Measurements from ENCODE around the gene MGAT5. TPM values are rescaled to one million over a fixed set of nuclear protein-coding genes. Genes with fewer than 3 reads are reported as not detected.

MGAT5 gene
- polyA plus RNA-seq, 1 donor, result 46.5 TPM

- DNase-seq, result no peak
These were observed 50.7 kb downstream of the MGAT5 start for GRCh38 chr2:134304394-134305108.

GRCh38 chr2:134305109-134305491 lies 51.2 kb downstream of the MGAT5 start:
- no peak for DNase-seq

DNA sequence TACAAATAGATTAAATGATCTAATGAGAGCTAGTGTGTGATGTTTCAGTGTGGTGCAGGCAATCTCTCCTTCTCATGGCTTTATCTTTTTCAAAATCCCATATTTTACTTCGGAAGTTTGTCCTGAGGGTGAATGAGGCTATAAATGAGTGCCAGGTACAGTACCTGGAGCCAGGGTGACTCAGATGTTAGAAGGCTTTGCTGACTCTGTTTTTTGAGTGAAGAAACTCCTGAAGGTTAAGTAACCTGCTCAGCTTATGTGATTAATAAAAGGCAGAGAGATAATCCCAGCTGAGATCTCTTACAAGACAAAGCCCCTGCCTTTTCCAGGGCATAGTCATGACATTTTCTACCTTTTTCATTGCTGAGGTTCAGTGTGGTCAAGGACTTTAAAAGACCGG lies 52.6 kb downstream of the MGAT5 start:
- DNase-seq, result no peak

DNA sequence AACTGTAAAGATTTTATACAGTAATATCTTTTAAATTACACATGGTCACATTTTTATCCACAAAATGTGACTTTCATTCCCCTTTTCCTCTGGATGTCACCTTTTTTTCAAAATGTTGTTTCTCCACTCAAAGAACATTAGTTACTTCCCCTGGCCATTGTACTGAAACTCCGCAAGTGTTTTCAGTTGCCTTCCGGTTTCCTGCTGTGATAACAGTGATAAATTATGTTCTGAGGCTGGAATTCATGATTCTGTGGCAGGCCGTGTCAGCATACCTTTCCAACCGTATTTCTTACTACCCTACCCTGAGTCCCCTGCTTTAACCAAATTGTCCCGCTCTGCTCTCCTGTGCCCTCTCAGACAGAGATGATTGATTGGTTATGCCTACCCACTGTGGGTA lies 53.5 kb downstream of the MGAT5 start:
- DNase-seq, result no peak

- no peak for DNase-seq
These were observed 54.9 kb downstream of the MGAT5 start for GRCh38 chr2:134308474-134309385.

- DNase-seq, result no peak
These were observed 56.5 kb downstream of the MGAT5 start for GRCh38 chr2:134310107-134311079.

GRCh38 chr2:134312482-134312881 lies 58.6 kb downstream of the MGAT5 start:
- DNase-seq, result no peak

GRCh38 chr2:134314202-134314601 lies 60.3 kb downstream of the MGAT5 start:
- no peak for DNase-seq

DNA sequence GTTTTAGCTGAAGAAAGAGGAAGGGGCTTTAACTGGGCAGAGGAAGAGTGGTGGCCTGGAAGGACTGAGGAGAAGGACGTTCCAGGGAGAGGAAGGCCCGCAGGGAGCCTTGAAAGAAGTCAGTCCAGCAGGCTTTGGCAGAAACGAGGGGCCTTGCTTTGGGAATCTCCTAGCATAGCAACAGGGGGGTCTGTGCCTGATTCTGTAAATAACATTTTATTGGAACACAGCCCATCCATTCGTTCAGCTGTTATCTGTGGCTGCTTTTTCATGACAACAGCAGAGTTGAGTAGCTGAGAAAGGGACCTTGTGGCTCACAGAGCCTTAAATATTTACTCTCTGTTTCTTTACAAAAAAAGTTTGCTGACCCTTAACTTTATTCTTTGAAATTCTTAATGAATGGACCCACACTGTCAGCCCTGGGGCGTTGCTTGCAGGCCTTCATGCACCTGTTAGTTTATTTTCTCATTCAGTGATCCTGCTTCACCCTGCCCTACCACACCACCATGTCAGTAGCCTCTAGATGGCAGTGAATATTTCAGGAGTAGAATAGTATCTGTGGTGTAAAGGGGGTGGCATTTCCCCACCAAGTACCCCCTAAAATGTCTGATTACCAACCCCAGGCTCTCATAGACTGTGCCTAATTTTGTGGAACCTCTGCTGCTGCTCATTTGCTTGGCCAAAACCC lies 61.0 kb downstream of the MGAT5 start:
- DNase-seq, result no peak

- DNase-seq, result no peak
These were observed 61.6 kb downstream of the MGAT5 start for GRCh38 chr2:134315471-134315870.

GRCh38 chr2:134319596-134320254 lies 65.9 kb downstream of the MGAT5 start:
- no peak for DNase-seq

GRCh38 chr2:134320930-134321329 lies 67.1 kb downstream of the MGAT5 start:
- DNase-seq, result no peak

GRCh38 chr2:134323777-134324176 lies 69.9 kb downstream of the MGAT5 start:
- DNase-seq, result no peak

GRCh38 chr2:134324430-134324829 lies 70.6 kb downstream of the MGAT5 start:
- DNase-seq, result no peak

- no peak for DNase-seq
These were observed 71.1 kb downstream of the MGAT5 start for GRCh38 chr2:134324947-134325346.

- DNase-seq, result no peak
These were observed 71.8 kb downstream of the MGAT5 start for GRCh38 chr2:134325696-134326095.

DNA sequence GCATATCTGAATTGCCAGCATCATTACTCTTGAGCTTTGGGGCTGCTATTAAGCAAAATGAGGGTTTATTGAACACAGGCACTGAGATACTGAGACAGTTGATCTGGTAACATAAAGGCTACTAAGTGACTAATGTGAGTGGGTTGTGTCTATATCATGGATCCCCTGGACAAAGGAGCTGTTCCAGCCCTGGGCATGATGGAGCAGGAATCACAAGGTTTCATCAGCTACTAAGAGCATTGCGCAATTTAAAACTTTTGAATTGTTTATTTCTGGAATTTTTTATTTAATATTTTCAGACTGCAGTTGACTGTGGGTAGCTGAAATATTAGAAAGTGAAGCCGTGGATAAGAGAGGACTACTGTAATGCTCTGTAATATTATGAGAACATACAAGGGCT lies 73.5 kb downstream of the MGAT5 start:
- no peak for DNase-seq

DNA sequence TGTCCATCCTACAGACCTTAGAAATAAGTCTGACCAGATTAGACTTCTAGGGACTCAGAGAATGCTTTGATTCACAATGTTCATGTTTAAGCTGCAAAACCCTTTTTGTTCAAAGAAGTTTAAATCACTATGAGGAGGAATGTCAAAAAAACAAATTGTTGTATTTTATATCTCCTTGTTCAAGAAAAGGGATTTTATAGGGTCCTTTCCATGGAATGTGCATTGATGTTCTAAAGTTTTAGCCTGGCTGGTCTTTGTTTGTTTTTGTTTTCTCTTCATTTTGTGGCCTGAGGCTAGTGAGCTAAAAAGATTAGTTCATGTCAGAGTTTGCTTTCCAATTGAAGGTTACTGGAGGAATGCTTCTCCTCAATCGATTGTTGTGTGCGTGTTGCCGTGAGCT lies 77.2 kb downstream of the MGAT5 start:
- no peak for DNase-seq

DNA sequence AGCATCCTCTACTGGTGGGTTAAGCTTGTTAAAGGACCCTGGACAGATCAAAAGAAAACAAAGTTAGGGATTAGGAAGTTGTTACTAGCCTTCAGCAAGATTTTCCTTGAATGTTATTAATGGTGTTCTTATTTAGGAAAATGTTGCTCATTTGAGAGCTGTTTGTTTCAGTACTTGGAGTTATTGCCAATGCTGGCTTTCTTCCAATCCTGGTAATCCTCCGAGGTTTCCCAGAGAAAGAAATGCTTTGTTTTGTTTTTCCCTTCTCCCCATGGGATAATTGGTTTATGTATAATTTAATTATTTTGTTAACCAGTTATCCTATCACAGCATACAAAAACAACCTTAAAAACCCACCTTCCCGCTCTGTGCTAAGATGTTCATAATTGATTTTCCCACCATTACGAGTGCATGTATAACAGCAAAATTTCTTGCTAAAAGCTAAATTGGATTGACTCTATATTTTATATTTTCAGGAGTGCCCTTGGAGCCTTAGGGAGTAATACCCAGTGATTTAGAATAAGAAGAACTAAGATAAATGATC lies 79.8 kb downstream of the MGAT5 start:
- no peak for DNase-seq

- no peak for DNase-seq
These were observed 80.9 kb downstream of the MGAT5 start for GRCh38 chr2:134334542-134335353.
